GM23338 (cell line): ENCODE results near the gene ARR3. TPM values are rescaled to one million over a fixed set of nuclear protein-coding genes. Genes with fewer than 3 reads are reported as not detected.

Experiments
- ATAC-seq: fragments of 200-7000 bp; cut with Tn5 transposase; 3 replicates; pipeline ENCODE4 v1.9.1; 2020
- DNase-seq: peaks from one replicate; pipeline ENCODE4 v3.0.0-alpha.2; 2015; ENCODE audit warnings: low spot score
- H2AFZ ChIP-seq: fragments of 200-600 bp; sonication (generic); 2 replicates; pipeline ENCODE4 v1.8.0; 2016; ENCODE audit warnings: antibody characterized with exemption, mild to moderate bottlenecking, moderate library complexity
- H3F3A ChIP-seq: fragments of 200-600 bp; sonication (generic); replicated peaks from 2 replicates; pipeline ENCODE4 v1.8.0; 2017; ENCODE audit warnings: antibody characterized with exemption, mixed run types, low read depth
- H3K27ac ChIP-seq: fragments of 200-600 bp; sonication (generic); 2 replicates; pipeline ENCODE4 v1.6.1; 2016; ENCODE audit warnings: low read depth
- H3K27me3 ChIP-seq: fragments of 200-600 bp; sonication (generic); 2 replicates; pipeline ENCODE4 v1.8.0; 2016; ENCODE audit warnings: mild to moderate bottlenecking, mixed run types, moderate library complexity; ENCODE audit not compliant: insufficient read depth
- H3K36me3 ChIP-seq: fragments of 200-600 bp; sonication (generic); 2 replicates; pipeline ENCODE4 v1.8.0; 2016; ENCODE audit warnings: mild to moderate bottlenecking; ENCODE audit not compliant: insufficient read depth
- H3K4me1 ChIP-seq: fragments of 200-600 bp; sonication (generic); 2 replicates; pipeline ENCODE4 v1.8.0; 2016; ENCODE audit warnings: mild to moderate bottlenecking, moderate library complexity; ENCODE audit not compliant: insufficient read depth
- H3K4me2 ChIP-seq: fragments of 200-600 bp; sonication (generic); 2 replicates; pipeline ENCODE4 v1.7.1; 2017; ENCODE audit warnings: mixed run types
- H3K4me3 ChIP-seq: fragments of 200-600 bp; sonication (generic); 2 replicates; pipeline ENCODE4 v1.6.1; 2016; ENCODE audit warnings: mixed run types
- H3K79me2 ChIP-seq: fragments of 200-600 bp; sonication (generic); replicated peaks from 2 replicates; pipeline ENCODE4 v1.8.0; 2017; ENCODE audit warnings: mild to moderate bottlenecking; ENCODE audit not compliant: insufficient read depth
- H3K9me2 ChIP-seq: fragments of 200-600 bp; sonication (generic); 2 replicates; pipeline ENCODE4 v1.8.0; 2017; ENCODE audit not compliant: insufficient read depth
- H4K20me1 ChIP-seq: fragments of 200-600 bp; sonication (generic); replicated peaks from 2 replicates; pipeline ENCODE4 v1.8.0; 2017; ENCODE audit warnings: mild to moderate bottlenecking; ENCODE audit not compliant: insufficient read depth
- H3K27ac Mint-ChIP-seq: 2 replicates; pipeline ENCODE4 v1.8.0; 2020; ENCODE audit warnings: inconsistent platforms, mild to moderate bottlenecking, moderate library complexity, mixed read lengths
- H3K27me3 Mint-ChIP-seq: 3 replicates; pipeline ENCODE4 v1.8.0; 2022; ENCODE audit warnings: low read depth, mild to moderate bottlenecking, moderate library complexity, mixed read lengths, inconsistent platforms; ENCODE audit not compliant: insufficient read depth, poor library complexity
- H3K36me3 Mint-ChIP-seq: 3 replicates; pipeline ENCODE4 v1.8.0; 2021; ENCODE audit warnings: low read depth, mild to moderate bottlenecking, inconsistent platforms, moderate library complexity, mixed read lengths
- H3K4me1 Mint-ChIP-seq: 3 replicates; pipeline ENCODE4 v1.8.0; 2020; ENCODE audit warnings: mild to moderate bottlenecking, inconsistent platforms, mixed read lengths
- H3K4me3 Mint-ChIP-seq: 3 replicates; pipeline ENCODE4 v1.8.0; 2021; ENCODE audit warnings: moderate library complexity, mild to moderate bottlenecking, inconsistent platforms, mixed read lengths
- H3K9me3 Mint-ChIP-seq: 3 replicates; pipeline ENCODE4 v1.8.0; 2020; ENCODE audit warnings: moderate library complexity, mild to moderate bottlenecking, inconsistent platforms, mixed read lengths
- CREB1 ChIP-seq: fragments of 250-450 bp; sonication (Bioruptor Pico); IDR thresholded peaks from 2 replicates; pipeline ENCODE4 v1.5.0; 2020; ENCODE audit warnings: low read depth, mild to moderate bottlenecking, moderate library complexity
- CTCF ChIP-seq, 2 experiments: fragments of 200-600 bp in 1 of 2; sonication (generic) in 1 of 2; conservative IDR thresholded peaks; 2 replicates each; pipeline versions ENCODE4 v1.5.1 to v1.6.1; 2016 to 2017; ENCODE audit warnings: antibody characterized with exemption in 2 of 2, low read depth in 2 of 2, mild to moderate bottlenecking in 2 of 2, moderate library complexity in 1 of 2
- EZH2 ChIP-seq: fragments of 200-600 bp; sonication (generic); IDR thresholded peaks from one replicate; pipeline ENCODE4 v1.8.0; 2017; ENCODE audit warnings: antibody characterized with exemption, mild to moderate bottlenecking, low read depth; ENCODE audit not compliant: unreplicated experiment
- EZH2phosphoT487 ChIP-seq: fragments of 200-600 bp; sonication (generic); IDR thresholded peaks from one replicate; pipeline ENCODE4 v1.8.1; 2018; ENCODE audit warnings: antibody characterized with exemption; ENCODE audit not compliant: unreplicated experiment
- JUNB ChIP-seq: IDR thresholded peaks from one replicate; pipeline ENCODE4 v1.6.1; 2016; ENCODE audit warnings: antibody characterized with exemption; ENCODE audit not compliant: unreplicated experiment
- NANOG ChIP-seq: IDR thresholded peaks from 2 replicates; pipeline ENCODE4 v1.6.1; 2016; ENCODE audit warnings: antibody characterized with exemption, borderline replicate concordance
- POLR2AphosphoS5 ChIP-seq: IDR thresholded peaks from 2 replicates; pipeline ENCODE4 v1.6.1; 2016; ENCODE audit warnings: antibody characterized with exemption, low read depth
- STAT1 ChIP-seq: IDR thresholded peaks from one replicate; pipeline ENCODE4 v1.6.1; 2016; ENCODE audit warnings: antibody characterized with exemption; ENCODE audit not compliant: unreplicated experiment
- ZNF114 ChIP-seq: fragments of 250-450 bp; sonication (Bioruptor Pico); IDR thresholded peaks from 2 replicates; pipeline ENCODE4 v1.5.0; 2020; ENCODE audit warnings: mild to moderate bottlenecking, moderate library complexity
- ZNF331 ChIP-seq: fragments of 250-450 bp; sonication (Bioruptor Pico); IDR thresholded peaks from 2 replicates; pipeline ENCODE4 v1.5.0; 2020; ENCODE audit warnings: low read depth, mild to moderate bottlenecking, moderate library complexity
- polyA plus RNA-seq: library from polyadenylated mRNA; unstranded; fragments of >200 nt; fragmentation: Nextera tagmentation; extraction: Ambion mirVana; gene quantifications from 2 replicates; pipeline ENCODE4 v1.2.1, GENCODE V29; 2016
- total RNA-seq: library from RNA; depleted of rRNA; stranded (reverse); fragments of >200 nt; shearing (Covaris generic); gene quantifications from 2 replicates; pipeline ENCODE4 v1.2.3, GENCODE V29; 2014
- TF ChIP-seq, protein P1 (sequence below): IDR thresholded peaks from one replicate; pipeline ENCODE4 v1.6.1; 2018; ENCODE audit warnings: antibody characterized with exemption; ENCODE audit not compliant: unreplicated experiment
- TF ChIP-seq, protein P2 (sequence below): IDR thresholded peaks from 2 replicates; pipeline ENCODE4 v1.6.1; 2016; ENCODE audit warnings: antibody characterized with exemption

The ARR3 gene
- total and polyA plus RNA-seq, 2 experiments from 2014 or later, result not detected

DNA sequence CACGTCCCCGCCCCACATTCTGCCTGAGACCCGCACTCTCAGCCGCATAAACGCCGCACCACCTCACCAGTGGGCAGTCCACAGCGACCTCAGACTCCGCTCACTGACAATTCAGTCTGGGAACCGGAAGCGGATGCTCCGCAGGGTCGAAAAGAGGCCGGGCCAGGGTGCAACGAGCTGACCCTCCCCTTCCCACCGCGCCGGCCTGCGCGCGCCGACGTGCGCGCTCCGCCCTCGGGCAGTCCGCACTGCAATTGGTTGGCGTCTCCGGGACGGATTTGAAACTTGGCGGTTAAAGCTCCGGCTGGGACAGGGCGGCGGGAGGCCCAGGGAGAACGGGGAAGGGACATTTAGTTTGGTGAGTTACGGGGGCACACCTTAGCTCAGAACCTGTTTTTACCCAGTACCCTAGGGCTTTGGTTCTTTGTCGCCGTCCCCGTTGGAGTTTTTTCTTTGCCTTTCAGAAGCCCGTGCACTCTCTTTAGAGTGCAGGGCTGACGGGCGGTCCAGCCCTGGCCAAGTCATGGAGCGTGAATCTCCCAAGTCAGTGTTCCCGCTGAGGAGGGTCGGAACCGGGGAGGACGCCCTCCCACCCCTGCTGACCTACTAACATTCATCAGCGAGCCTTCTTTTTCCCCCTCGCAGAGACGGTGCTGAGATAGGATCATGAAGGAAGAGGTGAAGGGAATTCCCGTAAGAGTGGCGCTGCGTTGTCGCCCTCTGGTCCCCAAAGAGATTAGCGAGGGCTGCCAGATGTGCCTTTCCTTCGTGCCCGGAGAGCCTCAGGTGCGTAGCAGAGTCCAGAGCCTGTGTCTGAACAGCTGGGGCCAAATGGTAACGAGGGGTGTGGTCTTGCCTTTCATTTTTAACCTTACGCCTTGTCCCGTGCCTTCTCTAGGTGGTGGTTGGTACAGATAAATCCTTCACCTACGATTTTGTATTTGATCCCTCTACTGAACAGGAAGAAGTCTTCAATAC lies 21.9 kb downstream of the ARR3 start, which contains the start of the genes KIF4A and PDZD11 (continued):
- TF ChIP-seq, protein P1, sequence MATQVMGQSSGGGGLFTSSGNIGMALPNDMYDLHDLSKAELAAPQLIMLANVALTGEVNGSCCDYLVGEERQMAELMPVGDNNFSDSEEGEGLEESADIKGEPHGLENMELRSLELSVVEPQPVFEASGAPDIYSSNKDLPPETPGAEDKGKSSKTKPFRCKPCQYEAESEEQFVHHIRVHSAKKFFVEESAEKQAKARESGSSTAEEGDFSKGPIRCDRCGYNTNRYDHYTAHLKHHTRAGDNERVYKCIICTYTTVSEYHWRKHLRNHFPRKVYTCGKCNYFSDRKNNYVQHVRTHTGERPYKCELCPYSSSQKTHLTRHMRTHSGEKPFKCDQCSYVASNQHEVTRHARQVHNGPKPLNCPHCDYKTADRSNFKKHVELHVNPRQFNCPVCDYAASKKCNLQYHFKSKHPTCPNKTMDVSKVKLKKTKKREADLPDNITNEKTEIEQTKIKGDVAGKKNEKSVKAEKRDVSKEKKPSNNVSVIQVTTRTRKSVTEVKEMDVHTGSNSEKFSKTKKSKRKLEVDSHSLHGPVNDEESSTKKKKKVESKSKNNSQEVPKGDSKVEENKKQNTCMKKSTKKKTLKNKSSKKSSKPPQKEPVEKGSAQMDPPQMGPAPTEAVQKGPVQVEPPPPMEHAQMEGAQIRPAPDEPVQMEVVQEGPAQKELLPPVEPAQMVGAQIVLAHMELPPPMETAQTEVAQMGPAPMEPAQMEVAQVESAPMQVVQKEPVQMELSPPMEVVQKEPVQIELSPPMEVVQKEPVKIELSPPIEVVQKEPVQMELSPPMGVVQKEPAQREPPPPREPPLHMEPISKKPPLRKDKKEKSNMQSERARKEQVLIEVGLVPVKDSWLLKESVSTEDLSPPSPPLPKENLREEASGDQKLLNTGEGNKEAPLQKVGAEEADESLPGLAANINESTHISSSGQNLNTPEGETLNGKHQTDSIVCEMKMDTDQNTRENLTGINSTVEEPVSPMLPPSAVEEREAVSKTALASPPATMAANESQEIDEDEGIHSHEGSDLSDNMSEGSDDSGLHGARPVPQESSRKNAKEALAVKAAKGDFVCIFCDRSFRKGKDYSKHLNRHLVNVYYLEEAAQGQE, result no peak
- TF ChIP-seq CTCF (conservative IDR thresholded peaks at IDR 0.05; ENCODE audit: low read depth in 2 of 2) (no peak), CREB1 (CRISPR knock-in tag) (no peak), ZNF114 (CRISPR knock-in tag) (no peak), NANOG (no peak), ZNF331 (CRISPR knock-in tag) (no peak), EZH2phosphoT487 (no peak), EZH2 (no peak), POLR2AphosphoS5 (peak; percentile 69), JUNB (no peak)

GRCh38 chrX:70292788-70293187 lies 24.7 kb downstream of the ARR3 start:
- ATAC-seq, result no peak
- H2AFZ ChIP-seq, result no peak overlapping the region
- H3F3A ChIP-seq, result no peaks in the 10 kb centered on the region
- no peak overlapping the region for H3K27ac ChIP-seq
- Mint-ChIP-seq H3K4me3 (peak overlapping the region; percentile 33; the same call in 1 of the 3 replicates), H3K36me3 (peaks cover 6% of the 10 kb centered on the region; the same call in 2 of the 3 replicates), H3K27me3 (no peaks in the 10 kb centered on the region), H3K4me1 (peaks cover 5% of the 10 kb centered on the region; the same call in 2 of the 3 replicates), H3K27ac (no peak overlapping the region), H3K9me3 (no peaks in the 10 kb centered on the region)
- H3K4me3 ChIP-seq, result no peak overlapping the region
- no peaks in the 10 kb centered on the region for H3K27me3 ChIP-seq
- no peaks in the 10 kb centered on the region for H3K9me2 ChIP-seq
- H3K4me1 ChIP-seq, result peaks cover 9% of the 10 kb centered on the region
- peaks cover 23% of the 10 kb centered on the region for H3K79me2 ChIP-seq
- H3K4me2 ChIP-seq, result no peak overlapping the region
- DNase-seq, result no peak
- H3K36me3 ChIP-seq, result peaks cover 5% of the 10 kb centered on the region
- no peaks in the 10 kb centered on the region for H4K20me1 ChIP-seq
- no peak for TF ChIP-seq NANOG
- TF ChIP-seq, protein P2, sequence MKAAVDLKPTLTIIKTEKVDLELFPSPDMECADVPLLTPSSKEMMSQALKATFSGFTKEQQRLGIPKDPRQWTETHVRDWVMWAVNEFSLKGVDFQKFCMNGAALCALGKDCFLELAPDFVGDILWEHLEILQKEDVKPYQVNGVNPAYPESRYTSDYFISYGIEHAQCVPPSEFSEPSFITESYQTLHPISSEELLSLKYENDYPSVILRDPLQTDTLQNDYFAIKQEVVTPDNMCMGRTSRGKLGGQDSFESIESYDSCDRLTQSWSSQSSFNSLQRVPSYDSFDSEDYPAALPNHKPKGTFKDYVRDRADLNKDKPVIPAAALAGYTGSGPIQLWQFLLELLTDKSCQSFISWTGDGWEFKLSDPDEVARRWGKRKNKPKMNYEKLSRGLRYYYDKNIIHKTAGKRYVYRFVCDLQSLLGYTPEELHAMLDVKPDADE, result no peak
- no peak for TF ChIP-seq CTCF (conservative IDR thresholded peaks at IDR 0.05; ENCODE audit: low read depth in 2 of 2)
- TF ChIP-seq EZH2phosphoT487, result no peak
- TF ChIP-seq, protein P1, result no peak
- TF ChIP-seq STAT1, result no peak
- no peak for TF ChIP-seq EZH2
- no peak for TF ChIP-seq ZNF114 (CRISPR knock-in tag)
